OCI-LY3 (cell line): ENCODE results near the gene C11orf24.

ENCODE experiments used
- EZH2phosphoT487 ChIP-seq: fragments of 200-600 bp; shearing (Covaris generic); IDR thresholded peaks from 2 replicates; pipeline ENCODE4 v1.6.1; 2018; ENCODE audit warnings: antibody characterized with exemption, mixed run types, low read depth
- TF ChIP-seq, protein P1 (sequence below): fragments of 200-600, 300-600 bp; sonication (generic); IDR thresholded peaks from 2 replicates; pipeline ENCODE4 v1.5.1; 2014; ENCODE audit warnings: antibody characterized with exemption, low read length, low read depth

DNA sequence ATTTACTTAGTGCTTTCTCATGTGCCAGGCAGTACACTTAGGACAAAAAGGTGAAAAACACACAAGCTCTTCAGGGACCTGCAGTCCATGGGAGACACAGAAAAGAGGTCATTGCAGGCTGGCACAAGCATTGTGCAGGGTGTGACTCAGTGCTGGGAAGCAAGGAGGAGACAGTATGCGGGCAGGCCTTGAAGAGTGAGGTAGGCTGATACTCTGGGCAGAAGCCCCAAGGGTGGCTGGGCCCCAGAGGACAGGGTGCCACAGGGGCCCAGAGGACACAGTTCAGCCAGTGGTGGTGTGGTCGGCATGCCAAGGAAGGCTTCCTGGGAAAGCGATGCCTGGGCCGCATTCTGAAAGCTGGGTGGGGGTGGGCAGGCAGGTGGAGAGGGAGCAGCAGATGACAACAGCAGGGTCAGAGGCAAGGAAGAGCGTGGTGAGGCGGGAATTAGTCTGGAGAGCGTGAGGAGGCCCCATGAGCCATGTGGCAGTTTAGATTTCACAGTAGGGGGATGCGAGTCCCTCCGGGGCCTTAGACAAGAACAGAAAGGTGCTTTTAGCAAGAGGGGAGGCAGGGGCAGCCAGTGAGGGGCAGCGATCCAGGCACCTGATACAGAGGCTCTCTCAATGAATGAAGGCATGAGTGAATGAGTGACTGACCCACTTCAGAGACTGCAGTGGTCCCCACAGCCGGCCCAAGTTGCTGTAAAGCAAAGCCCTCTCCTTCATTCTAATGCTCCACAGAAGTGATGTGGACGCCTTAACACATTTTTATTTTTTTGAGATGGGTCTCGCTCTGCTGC lies 6.8 kb downstream of the C11orf24 start:
- TF ChIP-seq, protein P1, sequence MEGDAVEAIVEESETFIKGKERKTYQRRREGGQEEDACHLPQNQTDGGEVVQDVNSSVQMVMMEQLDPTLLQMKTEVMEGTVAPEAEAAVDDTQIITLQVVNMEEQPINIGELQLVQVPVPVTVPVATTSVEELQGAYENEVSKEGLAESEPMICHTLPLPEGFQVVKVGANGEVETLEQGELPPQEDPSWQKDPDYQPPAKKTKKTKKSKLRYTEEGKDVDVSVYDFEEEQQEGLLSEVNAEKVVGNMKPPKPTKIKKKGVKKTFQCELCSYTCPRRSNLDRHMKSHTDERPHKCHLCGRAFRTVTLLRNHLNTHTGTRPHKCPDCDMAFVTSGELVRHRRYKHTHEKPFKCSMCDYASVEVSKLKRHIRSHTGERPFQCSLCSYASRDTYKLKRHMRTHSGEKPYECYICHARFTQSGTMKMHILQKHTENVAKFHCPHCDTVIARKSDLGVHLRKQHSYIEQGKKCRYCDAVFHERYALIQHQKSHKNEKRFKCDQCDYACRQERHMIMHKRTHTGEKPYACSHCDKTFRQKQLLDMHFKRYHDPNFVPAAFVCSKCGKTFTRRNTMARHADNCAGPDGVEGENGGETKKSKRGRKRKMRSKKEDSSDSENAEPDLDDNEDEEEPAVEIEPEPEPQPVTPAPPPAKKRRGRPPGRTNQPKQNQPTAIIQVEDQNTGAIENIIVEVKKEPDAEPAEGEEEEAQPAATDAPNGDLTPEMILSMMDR: no peak
- TF ChIP-seq EZH2phosphoT487: no peak
